ENCODE results near the gene ESD.

The ESD gene

GRCh38 chr13:46803586-46803985 is 6.6 kb upstream of the ESD start:
- Histone ChIP-seq H3K9me3 (ENCODE audit: control insufficient read depth, insufficient read depth, low read length) (no peaks in the 10 kb centered on the region), H3K79me2 (ENCODE audit: control insufficient read depth, low read length) (no peaks in the 10 kb centered on the region), H3K4me2 (ENCODE audit: low read length) (no peak overlapping the region), H3K27me3 (ENCODE audit: control insufficient read depth, low read length) (peaks cover 2% of the 10 kb centered on the region; the same call in 1 of the 2 replicates), H4K20me1 (ENCODE audit: control insufficient read depth, insufficient read depth, low read depth, low read length) (no peaks in the 10 kb centered on the region), H3F3A (ENCODE audit: control insufficient read depth, insufficient read depth) (no peaks in the 10 kb centered on the region), H3K36me3 (ENCODE audit: control insufficient read depth, low read length) (no peaks in the 10 kb centered on the region), H3K27ac (ENCODE audit: low read depth, low read length) (no peak overlapping the region), H3K4me3 (ENCODE audit: low read length) (no peak overlapping the region), H3K4me1 (ENCODE audit: control insufficient read depth, low read length) (no peaks in the 10 kb centered on the region), H3K9me2 (replicated peaks; ENCODE audit: control insufficient read depth, low read length) (no peaks in the 10 kb centered on the region)
- TF ChIP-seq EZH2phosphoT487 (IDR thresholded peaks at IDR 0.05; ENCODE audit: borderline replicate concordance, low read length), result no peak
- TF ChIP-seq, protein P1, sequence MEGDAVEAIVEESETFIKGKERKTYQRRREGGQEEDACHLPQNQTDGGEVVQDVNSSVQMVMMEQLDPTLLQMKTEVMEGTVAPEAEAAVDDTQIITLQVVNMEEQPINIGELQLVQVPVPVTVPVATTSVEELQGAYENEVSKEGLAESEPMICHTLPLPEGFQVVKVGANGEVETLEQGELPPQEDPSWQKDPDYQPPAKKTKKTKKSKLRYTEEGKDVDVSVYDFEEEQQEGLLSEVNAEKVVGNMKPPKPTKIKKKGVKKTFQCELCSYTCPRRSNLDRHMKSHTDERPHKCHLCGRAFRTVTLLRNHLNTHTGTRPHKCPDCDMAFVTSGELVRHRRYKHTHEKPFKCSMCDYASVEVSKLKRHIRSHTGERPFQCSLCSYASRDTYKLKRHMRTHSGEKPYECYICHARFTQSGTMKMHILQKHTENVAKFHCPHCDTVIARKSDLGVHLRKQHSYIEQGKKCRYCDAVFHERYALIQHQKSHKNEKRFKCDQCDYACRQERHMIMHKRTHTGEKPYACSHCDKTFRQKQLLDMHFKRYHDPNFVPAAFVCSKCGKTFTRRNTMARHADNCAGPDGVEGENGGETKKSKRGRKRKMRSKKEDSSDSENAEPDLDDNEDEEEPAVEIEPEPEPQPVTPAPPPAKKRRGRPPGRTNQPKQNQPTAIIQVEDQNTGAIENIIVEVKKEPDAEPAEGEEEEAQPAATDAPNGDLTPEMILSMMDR (IDR thresholded peaks at IDR 0.05; ENCODE audit: low read depth, low read length, poor library complexity, severe bottlenecking), result no peak

- Histone ChIP-seq H3K36me3 (ENCODE audit: control insufficient read depth, low read length) (peaks cover under 1% of the 10 kb centered on the region), H4K20me1 (ENCODE audit: control insufficient read depth, insufficient read depth, low read depth, low read length) (no peaks in the 10 kb centered on the region), H3K4me3 (ENCODE audit: low read length) (no peak overlapping the region), H3K4me1 (ENCODE audit: control insufficient read depth, low read length) (peaks cover 10% of the 10 kb centered on the region), H3K4me2 (ENCODE audit: low read length) (no peak overlapping the region), H3K79me2 (ENCODE audit: control insufficient read depth, low read length) (peaks cover 3% of the 10 kb centered on the region), H3K27me3 (ENCODE audit: control insufficient read depth, low read length) (peaks cover 2% of the 10 kb centered on the region; the same call in 1 of the 2 replicates), H3K9me2 (replicated peaks; ENCODE audit: control insufficient read depth, low read length) (no peaks in the 10 kb centered on the region), H3F3A (ENCODE audit: control insufficient read depth, insufficient read depth) (no peaks in the 10 kb centered on the region), H3K9me3 (ENCODE audit: control insufficient read depth, insufficient read depth, low read length) (no peaks in the 10 kb centered on the region), H3K27ac (ENCODE audit: low read depth, low read length) (no peak overlapping the region)
- TF ChIP-seq EZH2phosphoT487 (IDR thresholded peaks at IDR 0.05; ENCODE audit: borderline replicate concordance, low read length), result no peak
- TF ChIP-seq, protein P1 (IDR thresholded peaks at IDR 0.05; ENCODE audit: low read depth, low read length, poor library complexity, severe bottlenecking), result no peak
Observed at GRCh38 chr13:46801858-46802257, 4.9 kb upstream of the ESD start.

DNA sequence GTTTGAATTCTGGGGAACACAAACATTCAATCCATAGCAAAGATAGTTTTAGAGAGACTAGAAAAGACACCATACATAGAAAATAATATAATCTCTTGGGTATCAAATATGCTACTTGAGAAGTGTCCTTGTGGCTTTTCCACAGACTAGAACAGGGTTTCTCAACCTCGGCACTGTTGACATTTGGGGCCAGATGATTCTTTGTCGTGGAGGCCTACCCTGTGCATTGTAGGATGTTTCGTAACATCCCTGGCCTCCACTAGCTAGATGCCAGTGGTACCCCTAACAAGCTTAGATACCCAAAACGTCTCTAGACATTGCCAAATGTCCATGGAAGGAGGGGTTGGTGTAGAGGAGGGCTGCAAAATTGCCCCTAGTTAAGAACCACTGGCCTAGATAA is 2.2 kb upstream of the ESD start:
- H3K27me3 ChIP-seq (ENCODE audit: control insufficient read depth, low read length), result peaks cover 2% of the 10 kb centered on the region; the same call in 1 of the 2 replicates
- peaks cover 17% of the 10 kb centered on the region for H3K36me3 ChIP-seq (ENCODE audit: control insufficient read depth, low read length)
- no peaks in the 10 kb centered on the region; the same call in 1 of the 2 replicates for H3F3A ChIP-seq (ENCODE audit: control insufficient read depth, insufficient read depth)
- no peak overlapping the region for H3K4me3 ChIP-seq (ENCODE audit: low read length)
- H3K9me3 ChIP-seq (ENCODE audit: control insufficient read depth, insufficient read depth, low read length), result no peaks in the 10 kb centered on the region
- no peaks in the 10 kb centered on the region for H4K20me1 ChIP-seq (ENCODE audit: control insufficient read depth, insufficient read depth, low read depth, low read length)
- peaks cover 27% of the 10 kb centered on the region for H3K4me1 ChIP-seq (ENCODE audit: control insufficient read depth, low read length)
- H3K4me2 ChIP-seq (ENCODE audit: low read length), result no peak overlapping the region
- TF ChIP-seq, protein P1 (IDR thresholded peaks at IDR 0.05; ENCODE audit: low read depth, low read length, poor library complexity, severe bottlenecking), result no peak
- no peak for TF ChIP-seq EZH2phosphoT487 (IDR thresholded peaks at IDR 0.05; ENCODE audit: borderline replicate concordance, low read length)
- no peak overlapping the region for H3K27ac ChIP-seq (ENCODE audit: low read depth, low read length)
- no peaks in the 10 kb centered on the region for H3K9me2 ChIP-seq (replicated peaks; ENCODE audit: control insufficient read depth, low read length)
- H3K79me2 ChIP-seq (ENCODE audit: control insufficient read depth, low read length), result peaks cover 31% of the 10 kb centered on the region
